ENCODE data around the gene NADSYN1. TPM values are rescaled to one million over a fixed set of nuclear protein-coding genes. Genes with fewer than 3 reads are reported as not detected.

The NADSYN1 gene
- total RNA-seq, 1 experiment from 2014 or later, result 91.3 TPM

GRCh38 chr11:71437399-71437798, 15.6 kb upstream of the NADSYN1 start:
- POLR2A ChIA-PET, result interaction anchor here (0.8 to 1.0 kb wide), 2 partner anchors 11 to 18 kb away, joined by 3 to 4 read pairs; partner anchors contain the start of gene DHCR7
- no peaks in the 10 kb centered on the region for H3K27me3 ChIP-seq (replicated peaks; ENCODE audit: control insufficient read depth, insufficient read depth, low read length)
- peaks cover 13% of the 10 kb centered on the region for H3K4me1 ChIP-seq
- H3K9me3 ChIP-seq, result no peaks in the 10 kb centered on the region
- peaks cover 17% of the 10 kb centered on the region for H3K4me1 Mint-ChIP-seq (ENCODE audit: low read depth, unreplicated experiment)
- no TSS peak for BruUV-seq (replicated peaks)
- H3K4me3 Mint-ChIP-seq (ENCODE audit: unreplicated experiment), result no peak overlapping the region
- H3K4me3 ChIP-seq (ENCODE audit: low read depth, low read length), result no peak overlapping the region
- peaks cover 72% of the 10 kb centered on the region for H3K36me3 Mint-ChIP-seq (ENCODE audit: insufficient read depth, unreplicated experiment)
- H3K9me3 Mint-ChIP-seq (ENCODE audit: unreplicated experiment), result no peaks in the 10 kb centered on the region
- H3K27ac Mint-ChIP-seq (ENCODE audit: unreplicated experiment), result no peak overlapping the region
- intact Hi-C loops (cut with micrococcal nuclease; ENCODE audit: unreplicated experiment), result no loop called here
- H3K27me3 Mint-ChIP-seq (ENCODE audit: insufficient read depth, unreplicated experiment), result no peaks in the 10 kb centered on the region
- no peak for TF ChIP-seq CTCF (IDR thresholded peaks at IDR 0.05; ENCODE audit: insufficient read depth in 1 of 2, low read depth in 1 of 2, low read length in 1 of 2, severe bottlenecking in 1 of 2, unreplicated experiment in 1 of 2)
- peaks cover 24% of the 10 kb centered on the region for H3K36me3 ChIP-seq (ENCODE audit: control insufficient read depth, insufficient read depth, low read length)
- no peak for DNase-seq
- CTCF ChIA-PET, result no interaction called here

- Mint-ChIP-seq H3K27me3 (ENCODE audit: insufficient read depth, unreplicated experiment) (no peaks in the 10 kb centered on the region), H3K4me1 (ENCODE audit: low read depth, unreplicated experiment) (peaks cover 17% of the 10 kb centered on the region), H3K9me3 (ENCODE audit: unreplicated experiment) (no peaks in the 10 kb centered on the region), H3K4me3 (ENCODE audit: unreplicated experiment) (no peak overlapping the region), H3K36me3 (ENCODE audit: insufficient read depth, unreplicated experiment) (peaks cover 77% of the 10 kb centered on the region), H3K27ac (ENCODE audit: unreplicated experiment) (no peak overlapping the region)
- Histone ChIP-seq H3K36me3 (ENCODE audit: control insufficient read depth, insufficient read depth, low read length) (peaks cover 27% of the 10 kb centered on the region), H3K4me1 (peaks cover 13% of the 10 kb centered on the region), H3K27me3 (replicated peaks; ENCODE audit: control insufficient read depth, insufficient read depth, low read length) (no peaks in the 10 kb centered on the region), H3K9me3 (no peaks in the 10 kb centered on the region), H3K4me3 (ENCODE audit: low read depth, low read length) (no peak overlapping the region)
- DNase-seq, result no peak
- CTCF ChIA-PET, result interaction anchor here (0.5 kb wide), 1 partner anchor 12 kb away, joined by 3 read pairs; no protein-coding TSS in a partner anchor
- POLR2A ChIA-PET, result interaction anchor here (1.0 kb wide), 1 partner anchor 10 kb away, joined by 3 read pairs; the partner anchor contains the start of gene DHCR7
- BruUV-seq (replicated peaks), result no TSS peak
- no peak for TF ChIP-seq CTCF (IDR thresholded peaks at IDR 0.05; ENCODE audit: insufficient read depth in 1 of 2, low read depth in 1 of 2, low read length in 1 of 2, severe bottlenecking in 1 of 2, unreplicated experiment in 1 of 2)
- intact Hi-C loops (cut with micrococcal nuclease; ENCODE audit: unreplicated experiment), result no loop called here
Measured at GRCh38 chr11:71437879-71438278, 15.1 kb upstream of the NADSYN1 start.

GRCh38 chr11:71438650-71439049, 14.4 kb upstream of the NADSYN1 start:
- no peak overlapping the region for H3K4me3 ChIP-seq (ENCODE audit: low read depth, low read length)
- CTCF ChIA-PET, result no interaction called here

More at GRCh38 chr11:71438650-71439049, 14.4 kb upstream of the NADSYN1 start:
- no peaks in the 10 kb centered on the region for H3K27me3 ChIP-seq (replicated peaks; ENCODE audit: control insufficient read depth, insufficient read depth, low read length)
- Mint-ChIP-seq H3K4me1 (ENCODE audit: low read depth, unreplicated experiment) (peaks cover 10% of the 10 kb centered on the region), H3K27ac (ENCODE audit: unreplicated experiment) (no peak overlapping the region), H3K27me3 (ENCODE audit: insufficient read depth, unreplicated experiment) (no peaks in the 10 kb centered on the region), H3K9me3 (ENCODE audit: unreplicated experiment) (no peaks in the 10 kb centered on the region), H3K4me3 (ENCODE audit: unreplicated experiment) (no peak overlapping the region), H3K36me3 (ENCODE audit: insufficient read depth, unreplicated experiment) (peaks cover 78% of the 10 kb centered on the region)
- intact Hi-C loops (cut with micrococcal nuclease; ENCODE audit: unreplicated experiment), result no loop called here
- no peak for TF ChIP-seq CTCF (IDR thresholded peaks at IDR 0.05; ENCODE audit: insufficient read depth in 1 of 2, low read depth in 1 of 2, low read length in 1 of 2, severe bottlenecking in 1 of 2, unreplicated experiment in 1 of 2)
- no peaks in the 10 kb centered on the region for H3K9me3 ChIP-seq
- H3K4me1 ChIP-seq, result peaks cover 5% of the 10 kb centered on the region
- POLR2A ChIA-PET, result no interaction called here
- H3K36me3 ChIP-seq (ENCODE audit: control insufficient read depth, insufficient read depth, low read length), result peaks cover 28% of the 10 kb centered on the region
- BruUV-seq (replicated peaks), result no TSS peak
- no peak for DNase-seq

Data from Caco-2 (cell line).